Measurements from ENCODE around the gene HOXD13. TPM values are rescaled to one million over a fixed set of nuclear protein-coding genes. Genes with fewer than 3 reads are reported as not detected.

The HOXD13 gene
- total RNA-seq, 2 donors from 2014 or later: not detected

GRCh38 chr2:176110415-176111308, 18.1 kb downstream of the HOXD13 start:
- Mint-ChIP-seq H3K4me3 (no peak overlapping the region), H3K27me3 (peaks cover 74% of the 10 kb centered on the region), H3K36me3 (ENCODE audit: low read depth) (peaks cover 6% of the 10 kb centered on the region), H3K4me1 (peaks cover 7% of the 10 kb centered on the region), H3K27ac (peak overlapping the region; percentile 83)
- ATAC-seq: no peak
- DNase-seq: no peak
- H3K9me3 ChIP-seq (ENCODE audit: control insufficient read depth, low read length, poor library complexity, severe bottlenecking): no peaks in the 10 kb centered on the region

GRCh38 chr2:176111309-176111663, 18.8 kb downstream of the HOXD13 start:
- Mint-ChIP-seq H3K4me3 (peak overlapping the region; percentile 12), H3K36me3 (ENCODE audit: low read depth) (peaks cover 4% of the 10 kb centered on the region), H3K27ac (peak overlapping the region; percentile 83), H3K4me1 (peaks cover 2% of the 10 kb centered on the region), H3K27me3 (peaks cover 71% of the 10 kb centered on the region)
- DNase-seq: no peak
- no peak for ATAC-seq
- no peaks in the 10 kb centered on the region for H3K9me3 ChIP-seq (ENCODE audit: control insufficient read depth, low read length, poor library complexity, severe bottlenecking)

GRCh38 chr2:176111846-176112374, 19.4 kb downstream of the HOXD13 start:
- H3K36me3 Mint-ChIP-seq (ENCODE audit: low read depth): peaks cover 4% of the 10 kb centered on the region
- no peak overlapping the region for H3K4me3 Mint-ChIP-seq
- peaks cover 74% of the 10 kb centered on the region for H3K27me3 Mint-ChIP-seq
- no peaks in the 10 kb centered on the region for H3K4me1 Mint-ChIP-seq
- DNase-seq (no peak), ATAC-seq (no peak)
- peak overlapping the region; percentile 83 for H3K27ac Mint-ChIP-seq
- no peaks in the 10 kb centered on the region for H3K9me3 ChIP-seq (ENCODE audit: control insufficient read depth, low read length, poor library complexity, severe bottlenecking)

- Mint-ChIP-seq H3K36me3 (ENCODE audit: low read depth) (peaks cover 4% of the 10 kb centered on the region), H3K4me3 (peak overlapping the region; percentile 36), H3K4me1 (no peaks in the 10 kb centered on the region), H3K27ac (peak overlapping the region; percentile 83), H3K27me3 (peaks cover 80% of the 10 kb centered on the region)
- ATAC-seq (no peak), DNase-seq (no peak)
- no peaks in the 10 kb centered on the region for H3K9me3 ChIP-seq (ENCODE audit: control insufficient read depth, low read length, poor library complexity, severe bottlenecking)
Observed at GRCh38 chr2:176112375-176113302, 20.1 kb downstream of the HOXD13 start.

GRCh38 chr2:176114120-176114929, 21.8 kb downstream of the HOXD13 start:
- ATAC-seq (no peak), DNase-seq (no peak)
- H3K9me3 ChIP-seq (ENCODE audit: control insufficient read depth, low read length, poor library complexity, severe bottlenecking): no peaks in the 10 kb centered on the region
- Mint-ChIP-seq H3K27ac (peak overlapping the region; percentile 83), H3K4me1 (peaks cover 2% of the 10 kb centered on the region), H3K36me3 (ENCODE audit: low read depth) (peaks cover 4% of the 10 kb centered on the region), H3K4me3 (no peak overlapping the region), H3K27me3 (peaks cover 87% of the 10 kb centered on the region)

GRCh38 chr2:176114930-176115625, 22.6 kb downstream of the HOXD13 start:
- ATAC-seq (no peak), DNase-seq (no peak)
- Mint-ChIP-seq H3K27ac (peak overlapping the region; percentile 83), H3K4me3 (no peak overlapping the region), H3K36me3 (ENCODE audit: low read depth) (peaks cover 6% of the 10 kb centered on the region), H3K4me1 (peaks cover 2% of the 10 kb centered on the region), H3K27me3 (peaks cover 86% of the 10 kb centered on the region)
- no peaks in the 10 kb centered on the region for H3K9me3 ChIP-seq (ENCODE audit: control insufficient read depth, low read length, poor library complexity, severe bottlenecking)

- peaks cover 6% of the 10 kb centered on the region for H3K36me3 Mint-ChIP-seq (ENCODE audit: low read depth)
- no peak for ATAC-seq
- peaks cover 2% of the 10 kb centered on the region for H3K4me1 Mint-ChIP-seq
- no peaks in the 10 kb centered on the region for H3K9me3 ChIP-seq (ENCODE audit: control insufficient read depth, low read length, poor library complexity, severe bottlenecking)
- peaks cover 86% of the 10 kb centered on the region for H3K27me3 Mint-ChIP-seq
- H3K27ac Mint-ChIP-seq: no peak within 1 kb of the TSS
- peak within 1 kb of the TSS; percentile 12 for H3K4me3 Mint-ChIP-seq
- DNase-seq: no peak
Observed at GRCh38 chr2:176115883-176116813, 23.6 kb downstream of the HOXD13 start, which contains the start of gene HOXD10. Gene HOXD10 (plus strand): TSS chr2:176116778. CDS start chr2:176116834, 56 bp downstream.

GRCh38 chr2:176117162-176117822, 24.8 kb downstream of the HOXD13 start:
- Mint-ChIP-seq H3K27ac (no peak overlapping the region), H3K27me3 (peaks cover 80% of the 10 kb centered on the region), H3K4me3 (peak overlapping the region; percentile 12), H3K4me1 (peaks cover 2% of the 10 kb centered on the region), H3K36me3 (ENCODE audit: low read depth) (peaks cover 4% of the 10 kb centered on the region)
- no peaks in the 10 kb centered on the region for H3K9me3 ChIP-seq (ENCODE audit: control insufficient read depth, low read length, poor library complexity, severe bottlenecking)
- ATAC-seq: no peak
- no peak for DNase-seq

GRCh38 chr2:176117823-176118371, 25.4 kb downstream of the HOXD13 start:
- Mint-ChIP-seq H3K4me1 (peaks cover 2% of the 10 kb centered on the region), H3K4me3 (no peak overlapping the region), H3K36me3 (ENCODE audit: low read depth) (peaks cover 4% of the 10 kb centered on the region), H3K27ac (peak overlapping the region; percentile 68), H3K27me3 (peaks cover 74% of the 10 kb centered on the region)
- DNase-seq (no peak), ATAC-seq (no peak)
- H3K9me3 ChIP-seq (ENCODE audit: control insufficient read depth, low read length, poor library complexity, severe bottlenecking): no peaks in the 10 kb centered on the region

- peaks cover 3% of the 10 kb centered on the region for H3K4me1 Mint-ChIP-seq
- H3K27me3 Mint-ChIP-seq: peaks cover 69% of the 10 kb centered on the region
- H3K9me3 ChIP-seq (ENCODE audit: control insufficient read depth, low read length, poor library complexity, severe bottlenecking): no peaks in the 10 kb centered on the region
- no peak for ATAC-seq
- no peak for DNase-seq
- H3K36me3 Mint-ChIP-seq (ENCODE audit: low read depth): peaks cover 4% of the 10 kb centered on the region
- peak overlapping the region; percentile 15 for H3K4me3 Mint-ChIP-seq
- peak overlapping the region; percentile 68 for H3K27ac Mint-ChIP-seq
Observed at GRCh38 chr2:176118601-176119339, 26.2 kb downstream of the HOXD13 start.

Measured in T-helper 17 cell (primary cell).